ENCODE results near the gene DSCAML1. TPM values are rescaled to one million over a fixed set of nuclear protein-coding genes. Genes with fewer than 3 reads are reported as not detected.

DSCAML1 gene
- total and polyA plus RNA-seq, 2 of the 8 experiments (the other 6 are each of a cell fraction or from before 2014, with no cell fraction given), result 0.19 to 0.24 TPM

GRCh38 chr11:117743121-117743815, 53.7 kb downstream of the DSCAML1 start (continued):
- TF ChIP-seq GTF2F1 (IDR thresholded peaks at IDR 0.05; ENCODE audit: borderline replicate concordance, low read depth, low read length), result no peak
- no peak for TF ChIP-seq JUN (IDR thresholded peaks at IDR 0.05; ENCODE audit: low read depth, low read length)

All from H1 (cell line).